IMR-90 (cell line): ENCODE measurements around the gene SERPINB10. TPM values are rescaled to one million over a fixed set of nuclear protein-coding genes. Genes with fewer than 3 reads are reported as not detected.

ENCODE experiments used
- ATAC-seq: fragments of 200-7000 bp; cut with Tn5 transposase; 2 replicates; pipeline ENCODE4 v1.9.1; 2020; ENCODE audit warnings: low read depth, mild to moderate bottlenecking, moderate library complexity
- BruUV-seq: library from RNA; stranded (reverse); fragments of 400-500 nt; replicated peaks from 2 replicates; lab custom pipeline; 2021; lab: Mats Ljungman, UMichigan
- CTCF ChIA-PET: fragments of 300-600 bp; formaldehyde crosslinking; extraction: SDS; loops from one replicate; lab custom pipeline; 2021; ENCODE audit warnings: antibody characterized with exemption; lab: Yijun Ruan, JAX
- POLR2A ChIA-PET: fragments of 300-600 bp; sonication (Branson Sonifier 250); formaldehyde crosslinking; loops from one replicate; lab custom pipeline; 2022; ENCODE audit warnings: antibody characterized with exemption; ENCODE audit not compliant: unreplicated experiment; lab: Charles Lee
- DNase-seq: peaks from one replicate; pipeline ENCODE4 v3.0.0; 2013
- H2AFZ ChIP-seq: replicated peaks from 2 replicates; pipeline ENCODE3; 2013; ENCODE audit warnings: low read length, mild to moderate bottlenecking; ENCODE audit not compliant: poor library complexity
- H2AK5ac ChIP-seq: 2 replicates; pipeline ENCODE4 v1.6.1; 2013; ENCODE audit warnings: low read depth, low read length, inconsistent platforms
- H2AK9ac ChIP-seq: replicated peaks from 2 replicates; pipeline ENCODE3; 2013; ENCODE audit warnings: mild to moderate bottlenecking, low read depth, low read length, moderate library complexity; ENCODE audit not compliant: poor library complexity
- H2BK120ac ChIP-seq: 2 replicates; pipeline ENCODE4 v1.6.1; 2013; ENCODE audit warnings: low read depth, low read length, inconsistent platforms
- H2BK15ac ChIP-seq: 3 replicates; pipeline ENCODE4 v1.6.1; 2013; ENCODE audit warnings: low read depth, low read length, inconsistent platforms
- H2BK20ac ChIP-seq: 2 replicates; pipeline ENCODE4 v1.6.1; 2013; ENCODE audit warnings: low read depth, mild to moderate bottlenecking, inconsistent platforms, low read length, moderate library complexity
- H2BK5ac ChIP-seq: 2 replicates; pipeline ENCODE4 v1.6.1; 2013; ENCODE audit warnings: mild to moderate bottlenecking, low read depth, low read length, inconsistent platforms; ENCODE audit not compliant: poor library complexity, severe bottlenecking
- H3K14ac ChIP-seq: replicated peaks from 2 replicates; pipeline ENCODE4 v1.6.1; 2013; ENCODE audit warnings: low read depth, low read length, inconsistent platforms
- H3K18ac ChIP-seq: 2 replicates; pipeline ENCODE4 v1.6.1; 2013; ENCODE audit warnings: low read depth, low read length, control low read depth
- H3K23ac ChIP-seq: 2 replicates; pipeline ENCODE4 v1.6.1; 2013; ENCODE audit warnings: low read depth, low read length, inconsistent platforms
- H3K27ac ChIP-seq: 2 replicates; pipeline ENCODE4 v1.5.1; 2013; ENCODE audit warnings: mild to moderate bottlenecking, control low read depth, low read length; ENCODE audit not compliant: insufficient read depth
- H3K27me3 ChIP-seq: 2 replicates; pipeline ENCODE4 v1.6.1; 2013; ENCODE audit warnings: low read length; ENCODE audit not compliant: control insufficient read depth, insufficient read depth
- H3K36me3 ChIP-seq: 2 replicates; pipeline ENCODE4 v1.6.1; 2013; ENCODE audit warnings: low read length, mixed read lengths; ENCODE audit not compliant: control insufficient read depth, insufficient read depth
- H3K4ac ChIP-seq: 2 replicates; pipeline ENCODE4 v1.6.1; 2013; ENCODE audit warnings: low read depth, low read length, inconsistent platforms
- H3K4me1 ChIP-seq: 2 replicates; pipeline ENCODE4 v1.6.1; 2013; ENCODE audit warnings: low read length, mixed read lengths; ENCODE audit not compliant: control insufficient read depth, insufficient read depth
- H3K4me2 ChIP-seq: 2 replicates; pipeline ENCODE4 v1.6.1; 2013; ENCODE audit warnings: low read depth, mild to moderate bottlenecking, control low read depth, low read length, moderate library complexity
- H3K4me3 ChIP-seq: 2 replicates; pipeline ENCODE4 v1.5.1; 2013; ENCODE audit warnings: low read depth, mild to moderate bottlenecking, control low read depth, low read length, moderate library complexity; ENCODE audit not compliant: insufficient read depth
- H3K56ac ChIP-seq: 2 replicates; pipeline ENCODE4 v1.6.1; 2013; ENCODE audit warnings: low read length, inconsistent platforms; ENCODE audit not compliant: insufficient read depth; ENCODE audit errors: extremely low read depth
- H3K79me1 ChIP-seq, 2 experiments: 2 replicates each; pipeline ENCODE4 v1.6.1; 2013; ENCODE audit warnings: low read length in 2 of 2, inconsistent platforms in 1 of 2, low read depth in 1 of 2
- H3K9ac ChIP-seq: 2 replicates; pipeline ENCODE4 v1.6.1; 2013; ENCODE audit warnings: low read depth, low read length, control low read depth
- H3K9me1 ChIP-seq: 2 replicates; pipeline ENCODE4 v1.6.1; 2013; ENCODE audit warnings: low read length, inconsistent platforms; ENCODE audit not compliant: insufficient read depth
- H3K9me3 ChIP-seq: 2 replicates; pipeline ENCODE4 v1.6.1; 2013; ENCODE audit warnings: low read length; ENCODE audit not compliant: control insufficient read depth, insufficient read depth
- H4K20me1 ChIP-seq: 2 replicates; pipeline ENCODE4 v1.6.1; 2013; ENCODE audit warnings: low read length, inconsistent platforms; ENCODE audit not compliant: insufficient read depth
- H4K5ac ChIP-seq: 2 replicates; pipeline ENCODE4 v1.6.1; 2013; ENCODE audit warnings: mild to moderate bottlenecking, low read depth, low read length, control low read depth
- H4K8ac ChIP-seq, 2 experiments: 2 replicates each; pipeline ENCODE4 v1.6.1; 2013; ENCODE audit warnings: low read depth in 2 of 2, low read length in 2 of 2, control low read depth in 1 of 2, inconsistent platforms in 1 of 2
- H4K91ac ChIP-seq: 2 replicates; pipeline ENCODE4 v1.6.1; 2013; ENCODE audit warnings: low read depth, low read length, inconsistent platforms; ENCODE audit not compliant: insufficient read depth
- BHLHE40 ChIP-seq: fragments of 150-350 bp; IDR thresholded peaks from 2 replicates; pipeline ENCODE4 v1.6.1; 2016; ENCODE audit warnings: mild to moderate bottlenecking, low read depth, low read length
- CEBPB ChIP-seq: IDR thresholded peaks from 2 replicates; pipeline ENCODE4 v1.6.1; 2012; ENCODE audit warnings: low read depth, low read length, improper control_type of control experiment
- CHD1 ChIP-seq: IDR thresholded peaks from 2 replicates; pipeline ENCODE4 v1.6.1; 2012; ENCODE audit warnings: low read depth, low read length, improper control_type of control experiment
- CTCF ChIP-seq: conservative IDR thresholded peaks from 2 replicates; pipeline ENCODE4 v1.5.1; 2012; ENCODE audit warnings: mild to moderate bottlenecking, low read depth, low read length, improper control_type of control experiment
- ELK1 ChIP-seq: fragments of 150-350 bp; IDR thresholded peaks from 2 replicates; pipeline ENCODE4 v1.6.1; 2016; ENCODE audit warnings: low read depth, mild to moderate bottlenecking, low read length, moderate library complexity, borderline replicate concordance
- FOS ChIP-seq: fragments of 150-350 bp; IDR thresholded peaks from 2 replicates; pipeline ENCODE4 v1.6.1; 2016; ENCODE audit warnings: low read depth, low read length
- MAFK ChIP-seq: IDR thresholded peaks from 2 replicates; pipeline ENCODE4 v1.6.1; 2012; ENCODE audit warnings: low read depth, low read length, improper control_type of control experiment
- MAZ ChIP-seq: IDR thresholded peaks from 2 replicates; pipeline ENCODE4 v1.6.1; 2012; ENCODE audit warnings: low read depth, mild to moderate bottlenecking, low read length, improper control_type of control experiment, moderate library complexity, borderline replicate concordance
- MXI1 ChIP-seq: IDR thresholded peaks from 2 replicates; pipeline ENCODE4 v1.6.1; 2012; ENCODE audit warnings: low read depth, mild to moderate bottlenecking, low read length, moderate library complexity, borderline replicate concordance
- NFE2L2 ChIP-seq: fragments of 150-350 bp; IDR thresholded peaks from 2 replicates; pipeline ENCODE4 v1.6.1; 2016; ENCODE audit warnings: low read depth, mild to moderate bottlenecking, low read length
- POLR2A ChIP-seq: IDR thresholded peaks from 2 replicates; pipeline ENCODE4 v1.6.1; 2012; ENCODE audit warnings: mild to moderate bottlenecking, low read depth, low read length
- RAD21 ChIP-seq: IDR thresholded peaks from 2 replicates; pipeline ENCODE4 v1.6.1; 2012; ENCODE audit warnings: low read length, improper control_type of control experiment
- RCOR1 ChIP-seq: IDR thresholded peaks from 2 replicates; pipeline ENCODE4 v1.6.1; 2012; ENCODE audit warnings: mild to moderate bottlenecking, low read length, improper control_type of control experiment; ENCODE audit not compliant: insufficient replicate concordance
- RFX5 ChIP-seq: IDR thresholded peaks from 2 replicates; pipeline ENCODE4 v1.8.0; 2012; ENCODE audit warnings: low read depth, mild to moderate bottlenecking, low read length, moderate library complexity
- SMC3 ChIP-seq: fragments of 150-350 bp; IDR thresholded peaks from 2 replicates; pipeline ENCODE4 v1.6.1; 2016; ENCODE audit warnings: low read depth, mild to moderate bottlenecking, antibody characterized with exemption, low read length, moderate library complexity
- USF2 ChIP-seq: fragments of 150-350 bp; IDR thresholded peaks from 2 replicates; pipeline ENCODE4 v1.6.1; 2017; ENCODE audit warnings: mild to moderate bottlenecking, antibody characterized with exemption, low read length, low read depth
- WGBS, 2 experiments: methylation state at CpG; one replicate each; pipeline versions ENCODE4 v1.1.5 to v1.1.7; 2013; ENCODE audit warnings: missing lambda C conversion rate in 2 of 2; ENCODE audit not compliant: insufficient read length in 1 of 2; ENCODE audit errors: extremely low coverage in 2 of 2; 5-methylcytosine and 5-hydroxymethylcytosine counted together
- dilution Hi-C: fragments of 300-500 bp; cut with HindIII; formaldehyde crosslinking; loops from one replicate; pipeline ENCODE4 v1.14.3; 2018; ENCODE audit warnings: low sequenced_read_pairs; ENCODE audit not compliant: unreplicated experiment
- in situ Hi-C: fragments of 300-500 bp; cut with MboI; formaldehyde crosslinking; loops from 3 replicates; pipeline ENCODE4 v1.14.3; 2019; ENCODE audit warnings: low sequenced_read_pairs, inconsistent platforms, mixed read lengths
- intact Hi-C: fragments of 100-400 bp; cut with micrococcal nuclease; formaldehyde crosslinking; loops from 2 replicates; pipeline ENCODE4 v1.10.0; 2022
- polyA plus RNA-seq, 3 experiments: library from polyadenylated mRNA; depleted of rRNA; stranded (reverse); fragments of >200 nt; gene quantifications; 2 replicates each; pipeline ENCODE4 v1.2.3, GENCODE V29; 2012; ENCODE audit warnings: low replicate concordance in 1 of 3
- total RNA-seq: library from RNA; depleted of rRNA; stranded (reverse); fragments of >200 nt; gene quantifications from 2 replicates; pipeline ENCODE4 v1.2.3, GENCODE V29; 2012

Gene SERPINB10
- total and polyA plus RNA-seq, 2 of the 4 experiments (the other 2 are of a cell fraction) = not detected

GRCh38 chr18:63953811-63954210 is 46.1 kb downstream of the SERPINB10 start:
- Histone ChIP-seq H3K9me1 (no peaks in the 10 kb centered on the region), H3K9ac (no peak overlapping the region), H3K14ac (no peak overlapping the region), H2AK5ac (no peak overlapping the region), H3K18ac (no peak overlapping the region), H3K4me2 (no peak overlapping the region), H3K9me3 (no peaks in the 10 kb centered on the region), H3K23ac (no peak overlapping the region), H3K36me3 (no peaks in the 10 kb centered on the region), H2BK15ac (no peak overlapping the region), H2AK9ac (no peak overlapping the region), H3K4me3 (no peak overlapping the region), H2BK120ac (no peak overlapping the region), H4K91ac (no peak overlapping the region), H3K27me3 (peaks cover 14% of the 10 kb centered on the region), H3K79me1 (no peaks in the 10 kb centered on the region), H4K8ac (no peak overlapping the region), H2BK20ac (no peak overlapping the region), H4K5ac (no peak overlapping the region), H3K4ac (no peak overlapping the region), H3K4me1 (no peaks in the 10 kb centered on the region), H2BK5ac (no peak overlapping the region), H3K56ac (no peak overlapping the region), H4K20me1 (no peaks in the 10 kb centered on the region), H2AFZ (no peak overlapping the region), H3K27ac (no peak overlapping the region)
- ATAC-seq (no peak), DNase-seq (no peak)
- intact Hi-C loops = no loop called here
- ChIA-PET CTCF (interaction anchor here (0.6 to 2.0 kb wide), 3 partner anchors 10 to 169 kb away, joined by 3 to 6 read pairs (median 3); no protein-coding TSS in a partner anchor), POLR2A (no interaction called here)
- dilution Hi-C loops = no loop called here
- BruUV-seq = no TSS peak
- TF ChIP-seq ELK1 (no peak), MAFK (no peak), MAZ (no peak), CTCF (no peak), FOS (no peak), POLR2A (no peak), BHLHE40 (no peak), SMC3 (no peak), RAD21 (no peak), CHD1 (no peak), MXI1 (no peak), RCOR1 (no peak), RFX5 (no peak), USF2 (no peak), NFE2L2 (no peak), CEBPB (no peak)
- in situ Hi-C loops = no loop called here
- WGBS, 2 experiments = no CpG with 5 or more reads among the region's 5 CpGs
